ENCODE measurements around the gene EFHC1. TPM values are rescaled to one million over a fixed set of nuclear protein-coding genes. Genes with fewer than 3 reads are reported as not detected.

The EFHC1 gene
- total RNA-seq, 1 experiment from 2014 or later = 24.6 TPM

DNA sequence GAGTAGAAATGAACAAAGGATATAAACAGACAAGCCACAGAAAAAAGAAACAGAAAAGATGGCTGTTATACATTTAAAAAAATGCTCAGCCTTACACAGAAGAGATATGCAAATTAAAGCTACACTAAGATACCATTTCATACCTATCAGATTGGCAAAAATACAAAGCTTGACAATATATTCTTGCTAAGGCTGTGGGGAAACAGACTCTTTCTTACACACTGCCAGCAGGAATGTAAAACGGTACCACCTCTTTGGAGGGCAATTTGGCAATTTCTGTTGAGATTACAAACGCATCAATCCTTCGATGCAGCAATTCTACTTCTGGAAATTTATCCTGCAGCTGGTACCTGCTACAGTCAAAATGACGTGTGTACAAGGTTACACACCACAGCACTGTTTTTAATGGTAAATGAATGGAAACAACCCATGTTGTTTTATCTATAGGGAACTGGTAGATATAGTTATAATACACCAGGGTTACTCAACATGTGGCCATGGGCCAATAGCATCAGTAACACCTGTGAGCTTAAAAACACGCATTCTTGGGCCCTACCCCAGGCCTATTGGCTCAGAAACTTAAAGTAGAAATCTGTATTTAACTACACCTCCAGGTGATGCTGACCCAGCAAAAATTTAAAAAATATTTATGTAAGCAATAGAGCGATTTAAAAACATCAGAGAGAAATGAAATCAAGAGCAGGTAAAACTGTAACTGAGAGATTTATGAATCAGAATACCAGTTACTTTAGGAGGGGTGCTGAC lies 103.4 kb downstream of the EFHC1 start:
- H3K4me3 ChIP-seq (ENCODE audit: low read depth in 2 of 2, low read length in 2 of 2) = no peak overlapping the region
- DNase-seq (ENCODE audit: low read depth, low spot score) (no peak), ATAC-seq (no peak)
- H3K27ac ChIP-seq (ENCODE audit: low read length) = peak overlapping the region; percentile 87
- intact Hi-C loops (cut with micrococcal nuclease; ENCODE audit: unreplicated experiment) (no loop called here), in situ Hi-C loops (cut with HindIII; ENCODE audit: low pct_unique_long_range_greater_than_20kb, low sequenced_read_pairs) (no loop called here)
- H3K9me3 ChIP-seq (ENCODE audit: control insufficient read depth, insufficient read depth, low read depth, low read length) = no peaks in the 10 kb centered on the region
- ChIA-PET POLR2A (no interaction called here), CTCF (no interaction called here)
- peaks cover 44% of the 10 kb centered on the region for H3K4me1 ChIP-seq (ENCODE audit: control insufficient read depth, insufficient read depth, low read length)
- TF ChIP-seq POLR2AphosphoS5 (IDR thresholded peaks at IDR 0.05; ENCODE audit: low read depth, low read length) = no peak
- no peak for TF ChIP-seq SIN3A (IDR thresholded peaks at IDR 0.05; ENCODE audit: borderline replicate concordance, insufficient read depth, low read depth, low read length)
- TF ChIP-seq, protein P1, sequence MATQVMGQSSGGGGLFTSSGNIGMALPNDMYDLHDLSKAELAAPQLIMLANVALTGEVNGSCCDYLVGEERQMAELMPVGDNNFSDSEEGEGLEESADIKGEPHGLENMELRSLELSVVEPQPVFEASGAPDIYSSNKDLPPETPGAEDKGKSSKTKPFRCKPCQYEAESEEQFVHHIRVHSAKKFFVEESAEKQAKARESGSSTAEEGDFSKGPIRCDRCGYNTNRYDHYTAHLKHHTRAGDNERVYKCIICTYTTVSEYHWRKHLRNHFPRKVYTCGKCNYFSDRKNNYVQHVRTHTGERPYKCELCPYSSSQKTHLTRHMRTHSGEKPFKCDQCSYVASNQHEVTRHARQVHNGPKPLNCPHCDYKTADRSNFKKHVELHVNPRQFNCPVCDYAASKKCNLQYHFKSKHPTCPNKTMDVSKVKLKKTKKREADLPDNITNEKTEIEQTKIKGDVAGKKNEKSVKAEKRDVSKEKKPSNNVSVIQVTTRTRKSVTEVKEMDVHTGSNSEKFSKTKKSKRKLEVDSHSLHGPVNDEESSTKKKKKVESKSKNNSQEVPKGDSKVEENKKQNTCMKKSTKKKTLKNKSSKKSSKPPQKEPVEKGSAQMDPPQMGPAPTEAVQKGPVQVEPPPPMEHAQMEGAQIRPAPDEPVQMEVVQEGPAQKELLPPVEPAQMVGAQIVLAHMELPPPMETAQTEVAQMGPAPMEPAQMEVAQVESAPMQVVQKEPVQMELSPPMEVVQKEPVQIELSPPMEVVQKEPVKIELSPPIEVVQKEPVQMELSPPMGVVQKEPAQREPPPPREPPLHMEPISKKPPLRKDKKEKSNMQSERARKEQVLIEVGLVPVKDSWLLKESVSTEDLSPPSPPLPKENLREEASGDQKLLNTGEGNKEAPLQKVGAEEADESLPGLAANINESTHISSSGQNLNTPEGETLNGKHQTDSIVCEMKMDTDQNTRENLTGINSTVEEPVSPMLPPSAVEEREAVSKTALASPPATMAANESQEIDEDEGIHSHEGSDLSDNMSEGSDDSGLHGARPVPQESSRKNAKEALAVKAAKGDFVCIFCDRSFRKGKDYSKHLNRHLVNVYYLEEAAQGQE (IDR thresholded peaks at IDR 0.05; ENCODE audit: insufficient read depth in 1 of 2, low read depth in 2 of 2, low read length in 1 of 2) = no peak
- TF ChIP-seq, protein P2, sequence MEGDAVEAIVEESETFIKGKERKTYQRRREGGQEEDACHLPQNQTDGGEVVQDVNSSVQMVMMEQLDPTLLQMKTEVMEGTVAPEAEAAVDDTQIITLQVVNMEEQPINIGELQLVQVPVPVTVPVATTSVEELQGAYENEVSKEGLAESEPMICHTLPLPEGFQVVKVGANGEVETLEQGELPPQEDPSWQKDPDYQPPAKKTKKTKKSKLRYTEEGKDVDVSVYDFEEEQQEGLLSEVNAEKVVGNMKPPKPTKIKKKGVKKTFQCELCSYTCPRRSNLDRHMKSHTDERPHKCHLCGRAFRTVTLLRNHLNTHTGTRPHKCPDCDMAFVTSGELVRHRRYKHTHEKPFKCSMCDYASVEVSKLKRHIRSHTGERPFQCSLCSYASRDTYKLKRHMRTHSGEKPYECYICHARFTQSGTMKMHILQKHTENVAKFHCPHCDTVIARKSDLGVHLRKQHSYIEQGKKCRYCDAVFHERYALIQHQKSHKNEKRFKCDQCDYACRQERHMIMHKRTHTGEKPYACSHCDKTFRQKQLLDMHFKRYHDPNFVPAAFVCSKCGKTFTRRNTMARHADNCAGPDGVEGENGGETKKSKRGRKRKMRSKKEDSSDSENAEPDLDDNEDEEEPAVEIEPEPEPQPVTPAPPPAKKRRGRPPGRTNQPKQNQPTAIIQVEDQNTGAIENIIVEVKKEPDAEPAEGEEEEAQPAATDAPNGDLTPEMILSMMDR (IDR thresholded peaks at IDR 0.05) = no peak
- no peak for TF ChIP-seq TCF7L2 (IDR thresholded peaks at IDR 0.05; ENCODE audit: low read depth, low read length)
- no peaks in the 10 kb centered on the region for H3K27me3 ChIP-seq (ENCODE audit: control insufficient read depth, insufficient read depth, low read length)
- no peaks in the 10 kb centered on the region for H3K36me3 ChIP-seq (ENCODE audit: control insufficient read depth, insufficient read depth, low read length)
- no TSS peak for BruUV-seq (replicated peaks)

DNA sequence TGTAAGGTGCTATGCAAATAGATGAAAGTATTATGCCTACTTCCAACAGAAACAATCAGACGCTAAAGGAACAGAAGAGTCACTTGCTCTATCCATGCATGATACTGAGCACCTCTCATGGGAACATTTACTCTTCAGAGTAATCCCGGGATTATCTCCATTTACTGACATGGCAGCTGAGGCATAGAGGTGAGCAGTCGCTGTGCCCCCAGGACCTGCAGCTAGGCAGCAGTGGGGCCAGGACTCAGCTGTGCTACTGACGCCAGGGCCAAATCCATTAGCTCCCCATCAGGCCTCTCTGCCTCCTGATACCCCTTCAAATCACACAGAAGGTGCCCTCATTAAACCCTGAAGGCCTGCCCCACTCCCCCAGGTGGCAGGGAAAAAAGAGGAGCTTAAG lies 104.8 kb downstream of the EFHC1 start:
- DNase-seq (ENCODE audit: low read depth, low spot score) (no peak), ATAC-seq (no peak)
- intact Hi-C loops (cut with micrococcal nuclease; ENCODE audit: unreplicated experiment) (no loop called here), in situ Hi-C loops (cut with HindIII; ENCODE audit: low pct_unique_long_range_greater_than_20kb, low sequenced_read_pairs) (no loop called here)
- Histone ChIP-seq H3K4me3 (ENCODE audit: low read depth in 2 of 2, low read length in 2 of 2) (no peak overlapping the region), H3K36me3 (ENCODE audit: control insufficient read depth, insufficient read depth, low read length) (no peaks in the 10 kb centered on the region), H3K4me1 (ENCODE audit: control insufficient read depth, insufficient read depth, low read length) (peaks cover 36% of the 10 kb centered on the region), H3K27ac (ENCODE audit: low read length) (peak overlapping the region; percentile 87), H3K27me3 (ENCODE audit: control insufficient read depth, insufficient read depth, low read length) (no peaks in the 10 kb centered on the region), H3K9me3 (ENCODE audit: control insufficient read depth, insufficient read depth, low read depth, low read length) (no peaks in the 10 kb centered on the region)
- ChIA-PET CTCF (no interaction called here), POLR2A (interaction anchor here (0.6 to 0.8 kb wide), 2 partner anchors 12 to 39 kb away, joined by 4 to 9 read pairs; no protein-coding TSS in a partner anchor)
- BruUV-seq (replicated peaks) = no TSS peak
- TF ChIP-seq, protein P2 (IDR thresholded peaks at IDR 0.05) = no peak
- TF ChIP-seq TCF7L2 (IDR thresholded peaks at IDR 0.05; ENCODE audit: low read depth, low read length) (no peak), POLR2AphosphoS5 (IDR thresholded peaks at IDR 0.05; ENCODE audit: low read depth, low read length) (no peak), SIN3A (IDR thresholded peaks at IDR 0.05; ENCODE audit: borderline replicate concordance, insufficient read depth, low read depth, low read length) (no peak)
- TF ChIP-seq, protein P1 (IDR thresholded peaks at IDR 0.05; ENCODE audit: insufficient read depth in 1 of 2, low read depth in 2 of 2, low read length in 1 of 2) = no peak

Data from Panc1 (cell line).